ENCODE measurements around the gene CDK3.

Gene CDK3

GRCh38 chr17:75991396-75991795 lies 9.3 kb upstream of the CDK3 start:
- DNase-seq: no peak
- Histone ChIP-seq H3K4me3 (ENCODE audit: insufficient read depth, low read depth, low read length, poor library complexity, severe bottlenecking) (no peak overlapping the region), H3K36me3 (ENCODE audit: control insufficient read depth, insufficient read depth, low read length) (peaks cover 3% of the 10 kb centered on the region), H3K4me1 (ENCODE audit: control insufficient read depth, insufficient read depth, low read length, poor library complexity, severe bottlenecking) (no peaks in the 10 kb centered on the region), H3K27ac (ENCODE audit: insufficient read depth, low read length, poor library complexity, severe bottlenecking) (no peak overlapping the region), H3K9me3 (ENCODE audit: control insufficient read depth, low read length) (no peaks in the 10 kb centered on the region), H3K27me3 (replicated peaks; ENCODE audit: control insufficient read depth, insufficient read depth, low read length, poor library complexity, severe bottlenecking) (no peaks in the 10 kb centered on the region)

GRCh38 chr17:75994802-75995370 lies 5.8 kb upstream of the CDK3 start:
- no peaks in the 10 kb centered on the region for H3K9me3 ChIP-seq (ENCODE audit: control insufficient read depth, low read length)
- no peak overlapping the region for H3K4me3 ChIP-seq (ENCODE audit: insufficient read depth, low read depth, low read length, poor library complexity, severe bottlenecking)
- peaks cover 3% of the 10 kb centered on the region for H3K36me3 ChIP-seq (ENCODE audit: control insufficient read depth, insufficient read depth, low read length)
- DNase-seq: no peak
- peaks cover 8% of the 10 kb centered on the region for H3K4me1 ChIP-seq (ENCODE audit: control insufficient read depth, insufficient read depth, low read length, poor library complexity, severe bottlenecking)
- H3K27me3 ChIP-seq (replicated peaks; ENCODE audit: control insufficient read depth, insufficient read depth, low read length, poor library complexity, severe bottlenecking): no peaks in the 10 kb centered on the region
- no peak overlapping the region for H3K27ac ChIP-seq (ENCODE audit: insufficient read depth, low read length, poor library complexity, severe bottlenecking)

- Histone ChIP-seq H3K9me3 (ENCODE audit: control insufficient read depth, low read length) (no peaks in the 10 kb centered on the region), H3K27me3 (replicated peaks; ENCODE audit: control insufficient read depth, insufficient read depth, low read length, poor library complexity, severe bottlenecking) (no peaks in the 10 kb centered on the region), H3K4me1 (ENCODE audit: control insufficient read depth, insufficient read depth, low read length, poor library complexity, severe bottlenecking) (peaks cover 8% of the 10 kb centered on the region), H3K36me3 (ENCODE audit: control insufficient read depth, insufficient read depth, low read length) (peaks cover 3% of the 10 kb centered on the region), H3K4me3 (ENCODE audit: insufficient read depth, low read depth, low read length, poor library complexity, severe bottlenecking) (no peak overlapping the region), H3K27ac (ENCODE audit: insufficient read depth, low read length, poor library complexity, severe bottlenecking) (no peak overlapping the region)
- no peak for DNase-seq
Measured at GRCh38 chr17:75995385-75995925, 5.2 kb upstream of the CDK3 start.

- Histone ChIP-seq H3K4me1 (ENCODE audit: control insufficient read depth, insufficient read depth, low read length, poor library complexity, severe bottlenecking) (peaks cover 8% of the 10 kb centered on the region), H3K36me3 (ENCODE audit: control insufficient read depth, insufficient read depth, low read length) (peaks cover 4% of the 10 kb centered on the region), H3K27ac (ENCODE audit: insufficient read depth, low read length, poor library complexity, severe bottlenecking) (peak overlapping the region; percentile 48), H3K9me3 (ENCODE audit: control insufficient read depth, low read length) (no peaks in the 10 kb centered on the region), H3K27me3 (replicated peaks; ENCODE audit: control insufficient read depth, insufficient read depth, low read length, poor library complexity, severe bottlenecking) (no peaks in the 10 kb centered on the region), H3K4me3 (ENCODE audit: insufficient read depth, low read depth, low read length, poor library complexity, severe bottlenecking) (no peak overlapping the region)
- DNase-seq: peak; percentile 20 to 38 (median 30)
Measured at GRCh38 chr17:75996665-75997590, 3.7 kb upstream of the CDK3 start.

- peaks cover 8% of the 10 kb centered on the region for H3K4me1 ChIP-seq (ENCODE audit: control insufficient read depth, insufficient read depth, low read length, poor library complexity, severe bottlenecking)
- DNase-seq: no peak
- H3K27ac ChIP-seq (ENCODE audit: insufficient read depth, low read length, poor library complexity, severe bottlenecking): no peak overlapping the region
- H3K36me3 ChIP-seq (ENCODE audit: control insufficient read depth, insufficient read depth, low read length): peaks cover 4% of the 10 kb centered on the region
- H3K4me3 ChIP-seq (ENCODE audit: insufficient read depth, low read depth, low read length, poor library complexity, severe bottlenecking): no peak overlapping the region
- no peaks in the 10 kb centered on the region for H3K27me3 ChIP-seq (replicated peaks; ENCODE audit: control insufficient read depth, insufficient read depth, low read length, poor library complexity, severe bottlenecking)
- H3K9me3 ChIP-seq (ENCODE audit: control insufficient read depth, low read length): no peaks in the 10 kb centered on the region
Measured at GRCh38 chr17:75998327-75998795, 2.3 kb upstream of the CDK3 start.

- H3K27me3 ChIP-seq (replicated peaks; ENCODE audit: control insufficient read depth, insufficient read depth, low read length, poor library complexity, severe bottlenecking): no peaks in the 10 kb centered on the region
- DNase-seq: peak in 2 of 3 donors; percentile 20 to 41
- peaks cover 3% of the 10 kb centered on the region for H3K36me3 ChIP-seq (ENCODE audit: control insufficient read depth, insufficient read depth, low read length)
- H3K27ac ChIP-seq (ENCODE audit: insufficient read depth, low read length, poor library complexity, severe bottlenecking): no peak overlapping the region
- no peaks in the 10 kb centered on the region for H3K9me3 ChIP-seq (ENCODE audit: control insufficient read depth, low read length)
- no peak overlapping the region for H3K4me3 ChIP-seq (ENCODE audit: insufficient read depth, low read depth, low read length, poor library complexity, severe bottlenecking)
- peaks cover 8% of the 10 kb centered on the region for H3K4me1 ChIP-seq (ENCODE audit: control insufficient read depth, insufficient read depth, low read length, poor library complexity, severe bottlenecking)
Measured at GRCh38 chr17:76000016-76000754, 470 bp upstream of the CDK3 start.

GRCh38 chr17:76002100-76002499 lies 1.4 kb downstream of the CDK3 start:
- Histone ChIP-seq H3K9me3 (ENCODE audit: control insufficient read depth, low read length) (no peaks in the 10 kb centered on the region), H3K4me1 (ENCODE audit: control insufficient read depth, insufficient read depth, low read length, poor library complexity, severe bottlenecking) (peaks cover 4% of the 10 kb centered on the region), H3K36me3 (ENCODE audit: control insufficient read depth, insufficient read depth, low read length) (peaks cover 3% of the 10 kb centered on the region), H3K27ac (ENCODE audit: insufficient read depth, low read length, poor library complexity, severe bottlenecking) (no peak overlapping the region), H3K27me3 (replicated peaks; ENCODE audit: control insufficient read depth, insufficient read depth, low read length, poor library complexity, severe bottlenecking) (no peaks in the 10 kb centered on the region), H3K4me3 (ENCODE audit: insufficient read depth, low read depth, low read length, poor library complexity, severe bottlenecking) (no peak overlapping the region)
- no peak for DNase-seq

GRCh38 chr17:76003915-76004314 lies 3.3 kb downstream of the CDK3 start:
- H3K27me3 ChIP-seq (replicated peaks; ENCODE audit: control insufficient read depth, insufficient read depth, low read length, poor library complexity, severe bottlenecking): no peaks in the 10 kb centered on the region
- H3K9me3 ChIP-seq (ENCODE audit: control insufficient read depth, low read length): no peaks in the 10 kb centered on the region
- DNase-seq: no peak
- H3K27ac ChIP-seq (ENCODE audit: insufficient read depth, low read length, poor library complexity, severe bottlenecking): no peak overlapping the region
- peaks cover 3% of the 10 kb centered on the region for H3K36me3 ChIP-seq (ENCODE audit: control insufficient read depth, insufficient read depth, low read length)
- no peak overlapping the region for H3K4me3 ChIP-seq (ENCODE audit: insufficient read depth, low read depth, low read length, poor library complexity, severe bottlenecking)
- H3K4me1 ChIP-seq (ENCODE audit: control insufficient read depth, insufficient read depth, low read length, poor library complexity, severe bottlenecking): no peaks in the 10 kb centered on the region

- DNase-seq: no peak
- H3K4me1 ChIP-seq (ENCODE audit: control insufficient read depth, insufficient read depth, low read length, poor library complexity, severe bottlenecking): no peaks in the 10 kb centered on the region
- H3K27me3 ChIP-seq (replicated peaks; ENCODE audit: control insufficient read depth, insufficient read depth, low read length, poor library complexity, severe bottlenecking): no peaks in the 10 kb centered on the region
- H3K27ac ChIP-seq (ENCODE audit: insufficient read depth, low read length, poor library complexity, severe bottlenecking): no peak overlapping the region
- no peaks in the 10 kb centered on the region for H3K9me3 ChIP-seq (ENCODE audit: control insufficient read depth, low read length)
- H3K4me3 ChIP-seq (ENCODE audit: insufficient read depth, low read depth, low read length, poor library complexity, severe bottlenecking): no peak overlapping the region
- H3K36me3 ChIP-seq (ENCODE audit: control insufficient read depth, insufficient read depth, low read length): peaks cover 3% of the 10 kb centered on the region
Measured at GRCh38 chr17:76004750-76005262, 4.2 kb downstream of the CDK3 start.

All from effector memory CD4-positive, alpha-beta T cell (primary cell).